Measurements from ENCODE around the gene CEP89. TPM values are rescaled to one million over a fixed set of nuclear protein-coding genes. Genes with fewer than 3 reads are reported as not detected.

Gene CEP89
- total RNA-seq, 2 experiments from 2014 or later = 10.3 to 12.1 TPM

GRCh38 chr19:32878988-32879387, 92.8 kb downstream of the CEP89 start:
- intact Hi-C loops (cut with micrococcal nuclease) = no loop called here
- POLR2A ChIA-PET = no interaction called here
- no peak for TF ChIP-seq CTCF (IDR thresholded peaks at IDR 0.05)

GRCh38 chr19:32877977-32878745, 93.6 kb downstream of the CEP89 start:
- Mint-ChIP-seq H3K4me1 (ENCODE audit: low read depth) (no peaks in the 10 kb centered on the region), H3K27me3 (no peaks in the 10 kb centered on the region), H3K9me3 (no peaks in the 10 kb centered on the region), H3K4me3 (no peak overlapping the region), H3K36me3 (ENCODE audit: low read depth) (no peaks in the 10 kb centered on the region), H3K27ac (no peak overlapping the region)
- intact Hi-C loops (cut with micrococcal nuclease) = no loop called here
- ATAC-seq (no peak), DNase-seq (no peak)
- TF ChIP-seq CTCF (IDR thresholded peaks at IDR 0.05) = no peak
- ChIA-PET CTCF (no interaction called here), POLR2A (no interaction called here)

More at GRCh38 chr19:32878988-32879387, 92.8 kb downstream of the CEP89 start:
- CTCF ChIA-PET = no interaction called here
- no peaks in the 10 kb centered on the region for H3K27me3 Mint-ChIP-seq
- no peaks in the 10 kb centered on the region for H3K9me3 Mint-ChIP-seq
- DNase-seq = no peak
- ATAC-seq = no peak
- no peaks in the 10 kb centered on the region for H3K36me3 Mint-ChIP-seq (ENCODE audit: low read depth)
- no peak overlapping the region for H3K27ac Mint-ChIP-seq
- no peaks in the 10 kb centered on the region for H3K4me1 Mint-ChIP-seq (ENCODE audit: low read depth)
- H3K4me3 Mint-ChIP-seq = no peak overlapping the region

GRCh38 chr19:32877323-32877912, 94.3 kb downstream of the CEP89 start:
- Mint-ChIP-seq H3K9me3 (no peaks in the 10 kb centered on the region), H3K4me3 (no peak overlapping the region), H3K36me3 (ENCODE audit: low read depth) (no peaks in the 10 kb centered on the region), H3K4me1 (ENCODE audit: low read depth) (no peaks in the 10 kb centered on the region), H3K27me3 (no peaks in the 10 kb centered on the region), H3K27ac (no peak overlapping the region)
- ChIA-PET POLR2A (no interaction called here), CTCF (interaction anchor here (0.7 kb wide), 1 partner anchor 1352 kb away, joined by 3 read pairs; no protein-coding TSS in a partner anchor)
- no peak for DNase-seq
- intact Hi-C loops (cut with micrococcal nuclease) = no loop called here
- no peak for ATAC-seq
- no peak for TF ChIP-seq CTCF (IDR thresholded peaks at IDR 0.05)

GRCh38 chr19:32876919-32877285, 94.9 kb downstream of the CEP89 start:
- ATAC-seq = no peak
- intact Hi-C loops (cut with micrococcal nuclease) = no loop called here
- ChIA-PET CTCF (interaction anchor here (0.7 kb wide), 1 partner anchor 1351 kb away, joined by 3 read pairs; no protein-coding TSS in a partner anchor), POLR2A (no interaction called here)
- Mint-ChIP-seq H3K27me3 (no peaks in the 10 kb centered on the region), H3K4me1 (ENCODE audit: low read depth) (no peaks in the 10 kb centered on the region), H3K4me3 (no peak overlapping the region), H3K36me3 (ENCODE audit: low read depth) (no peaks in the 10 kb centered on the region), H3K9me3 (no peaks in the 10 kb centered on the region), H3K27ac (no peak overlapping the region)
- no peak for TF ChIP-seq CTCF (IDR thresholded peaks at IDR 0.05)
- no peak for DNase-seq

GRCh38 chr19:32876236-32876918, 95.4 kb downstream of the CEP89 start:
- H3K27me3 Mint-ChIP-seq = no peaks in the 10 kb centered on the region
- no peak for TF ChIP-seq CTCF (IDR thresholded peaks at IDR 0.05)
- intact Hi-C loops (cut with micrococcal nuclease) = no loop called here
- ATAC-seq = no peak
- no peaks in the 10 kb centered on the region for H3K4me1 Mint-ChIP-seq (ENCODE audit: low read depth)
- H3K36me3 Mint-ChIP-seq (ENCODE audit: low read depth) = no peaks in the 10 kb centered on the region
- no peak overlapping the region for H3K4me3 Mint-ChIP-seq
- ChIA-PET POLR2A (no interaction called here), CTCF (no interaction called here)
- H3K9me3 Mint-ChIP-seq = no peaks in the 10 kb centered on the region
- no peak for DNase-seq
- no peak overlapping the region for H3K27ac Mint-ChIP-seq

Measured in activated CD8-positive, alpha-beta T cell treated with anti-CD3 and anti-CD28 coated beads for 36 hours (primary cell).